Inflammatory macrophage treated with lipopolysaccharide for 4 hours (primary cell): ENCODE data around the gene ARHGAP30.

Experiments
- DNase-seq: peaks from one replicate; pipeline ENCODE4 v3.0.0-alpha.2; 2020

The ARHGAP30 gene

GRCh38 chr1:161008869-161009510 is 60.7 kb downstream of the ARHGAP30 start:
- no peak for DNase-seq

GRCh38 chr1:161007369-161007768 is 62.3 kb downstream of the ARHGAP30 start:
- no peak for DNase-seq

GRCh38 chr1:161006563-161006962 is 63.1 kb downstream of the ARHGAP30 start:
- no peak for DNase-seq

- no peak for DNase-seq
These were observed 68.2 kb downstream of the ARHGAP30 start for GRCh38 chr1:161001525-161001924.

- no peak for DNase-seq
These were observed 68.8 kb downstream of the ARHGAP30 start for GRCh38 chr1:161000736-161001480.

GRCh38 chr1:160999376-160999775 is 70.3 kb downstream of the ARHGAP30 start:
- no peak for DNase-seq

- peak; percentile 70 for DNase-seq
These were observed 72.2 kb downstream of the ARHGAP30 start for GRCh38 chr1:160997323-160998038.
